Urothelium cell line (cell line): Measurements from ENCODE around the gene TMEM174.

Source experiments
- DNase-seq: peaks from one replicate; pipeline ENCODE4 v3.0.0; 2011; ENCODE audit warnings: low spot score, mixed read lengths
- FAIRE-seq: peaks from 2 replicates; lab custom pipeline; 2011; peaks lifted over from hg19 to GRCh38; lab: Jason Lieb, UNC

The TMEM174 gene

GRCh38 chr5:73172951-73173350 lies at the start of gene TMEM174:
TMEM174 (plus strand) TSS chr5:73173193; CDS start chr5:73173244, 51 bp downstream.
- FAIRE-seq = no peak
- no peak for DNase-seq

GRCh38 chr5:73125289-73125688 lies 47.7 kb upstream of the TMEM174 start:
- no peak for DNase-seq
- FAIRE-seq = no peak

- DNase-seq = no peak
- FAIRE-seq = no peak
These were observed 46.6 kb upstream of the TMEM174 start for GRCh38 chr5:73126381-73126780.

- FAIRE-seq (no peak), DNase-seq (no peak)
These were observed 46.0 kb upstream of the TMEM174 start for GRCh38 chr5:73126957-73127356.

GRCh38 chr5:73129143-73129542 lies 43.9 kb upstream of the TMEM174 start:
- DNase-seq (no peak), FAIRE-seq (no peak)

- FAIRE-seq (no peak), DNase-seq (no peak)
These were observed 42.2 kb upstream of the TMEM174 start for GRCh38 chr5:73130811-73131210.

GRCh38 chr5:73131711-73132425 lies 41.1 kb upstream of the TMEM174 start:
- DNase-seq (no peak), FAIRE-seq (no peak)

- DNase-seq = no peak
- FAIRE-seq = no peak
These were observed 40.2 kb upstream of the TMEM174 start for GRCh38 chr5:73132759-73133158.

- FAIRE-seq = no peak
These were observed 38.0 kb upstream of the TMEM174 start for GRCh38 chr5:73135021-73135420.

GRCh38 chr5:73135429-73136054 lies 37.5 kb upstream of the TMEM174 start:
- FAIRE-seq (no peak), DNase-seq (no peak)

More at GRCh38 chr5:73135021-73135420, 38.0 kb upstream of the TMEM174 start:
- no peak for DNase-seq

GRCh38 chr5:73136055-73136562 lies 36.9 kb upstream of the TMEM174 start:
- no peak for DNase-seq
- FAIRE-seq = no peak

- DNase-seq = no peak
- no peak for FAIRE-seq
These were observed 35.1 kb upstream of the TMEM174 start for GRCh38 chr5:73137563-73138530.

- no peak for FAIRE-seq
- no peak for DNase-seq
These were observed 33.5 kb upstream of the TMEM174 start for GRCh38 chr5:73139485-73139884.

GRCh38 chr5:73140801-73141200 lies 32.2 kb upstream of the TMEM174 start:
- FAIRE-seq (no peak), DNase-seq (no peak)

GRCh38 chr5:73142035-73142434 lies 31.0 kb upstream of the TMEM174 start:
- DNase-seq = no peak
- no peak for FAIRE-seq

- FAIRE-seq (no peak), DNase-seq (no peak)
These were observed 29.3 kb upstream of the TMEM174 start for GRCh38 chr5:73143716-73144115.

- FAIRE-seq (no peak), DNase-seq (no peak)
These were observed 23.5 kb upstream of the TMEM174 start for GRCh38 chr5:73149540-73149939.

GRCh38 chr5:73150876-73151275 lies 22.1 kb upstream of the TMEM174 start:
- DNase-seq (no peak), FAIRE-seq (no peak)

GRCh38 chr5:73151766-73152410 lies 21.1 kb upstream of the TMEM174 start:
- no peak for DNase-seq
- FAIRE-seq = no peak
